Measurements from ENCODE around the gene MAGI3. TPM values are rescaled to one million over a fixed set of nuclear protein-coding genes. Genes with fewer than 3 reads are reported as not detected.
A peak's percentile ranks its signal among the peaks of the same experiment; 100 is the strongest.

Gene MAGI3
- total RNA-seq, 4 donors from 2014 or later: 2.8 to 4.1 (median 4.0) TPM

DNA sequence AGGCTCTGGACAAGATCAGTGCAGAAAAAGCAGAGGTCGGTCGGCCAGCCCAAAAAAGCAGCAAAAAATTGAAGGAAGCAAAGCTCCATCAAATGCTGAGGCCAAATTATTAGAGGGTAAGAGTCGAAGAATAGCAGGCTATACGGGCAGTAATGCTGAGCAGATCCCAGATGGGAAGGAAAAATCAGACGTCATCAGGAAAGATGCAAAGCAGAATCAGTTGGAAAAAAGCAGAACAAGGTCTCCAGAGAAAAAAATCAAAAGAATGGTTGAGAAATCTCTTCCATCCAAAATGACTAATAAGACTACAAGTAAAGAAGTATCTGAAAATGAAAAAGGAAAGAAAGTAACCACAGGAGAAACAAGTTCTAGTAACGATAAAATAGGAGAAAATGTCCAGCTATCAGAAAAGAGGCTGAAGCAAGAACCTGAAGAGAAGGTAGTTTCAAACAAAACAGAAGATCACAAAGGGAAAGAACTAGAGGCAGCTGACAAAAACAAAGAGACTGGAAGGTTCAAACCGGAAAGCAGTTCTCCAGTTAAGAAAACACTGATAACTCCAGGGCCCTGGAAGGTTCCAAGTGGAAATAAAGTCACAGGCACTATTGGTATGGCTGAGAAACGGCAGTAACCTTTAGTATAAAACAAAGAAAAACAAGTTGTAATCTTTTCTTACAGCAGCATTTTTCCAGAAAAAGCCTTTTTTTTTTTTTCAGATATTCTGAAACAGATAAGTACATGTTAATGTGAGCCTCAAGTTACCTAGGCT, 293.3 kb downstream of the MAGI3 start:
- no peaks in the 10 kb centered on the region for H3K9me3 ChIP-seq
- in situ Hi-C loops (cut with MboI; ENCODE audit: low sequenced_read_pairs in 4 of 4) (loop anchor here in 1 of 4 donors (10.0 kb wide), 1 partner anchor 539 kb away; no protein-coding TSS in a partner anchor), intact Hi-C loops (cut with DNase I; ENCODE audit: low total_unique reads) (no loop called here)
- no peaks in the 10 kb centered on the region for H3K27me3 ChIP-seq
- DNase-seq (no peak), ATAC-seq (no peak)
- TF ChIP-seq, protein P1, sequence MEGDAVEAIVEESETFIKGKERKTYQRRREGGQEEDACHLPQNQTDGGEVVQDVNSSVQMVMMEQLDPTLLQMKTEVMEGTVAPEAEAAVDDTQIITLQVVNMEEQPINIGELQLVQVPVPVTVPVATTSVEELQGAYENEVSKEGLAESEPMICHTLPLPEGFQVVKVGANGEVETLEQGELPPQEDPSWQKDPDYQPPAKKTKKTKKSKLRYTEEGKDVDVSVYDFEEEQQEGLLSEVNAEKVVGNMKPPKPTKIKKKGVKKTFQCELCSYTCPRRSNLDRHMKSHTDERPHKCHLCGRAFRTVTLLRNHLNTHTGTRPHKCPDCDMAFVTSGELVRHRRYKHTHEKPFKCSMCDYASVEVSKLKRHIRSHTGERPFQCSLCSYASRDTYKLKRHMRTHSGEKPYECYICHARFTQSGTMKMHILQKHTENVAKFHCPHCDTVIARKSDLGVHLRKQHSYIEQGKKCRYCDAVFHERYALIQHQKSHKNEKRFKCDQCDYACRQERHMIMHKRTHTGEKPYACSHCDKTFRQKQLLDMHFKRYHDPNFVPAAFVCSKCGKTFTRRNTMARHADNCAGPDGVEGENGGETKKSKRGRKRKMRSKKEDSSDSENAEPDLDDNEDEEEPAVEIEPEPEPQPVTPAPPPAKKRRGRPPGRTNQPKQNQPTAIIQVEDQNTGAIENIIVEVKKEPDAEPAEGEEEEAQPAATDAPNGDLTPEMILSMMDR (IDR thresholded peaks at IDR 0.05 in 4 of 5, conservative IDR thresholded peaks at IDR 0.05 in 1 of 5): no peak
- no peak for TF ChIP-seq POLR2A (IDR thresholded peaks at IDR 0.05)
- no peaks in the 10 kb centered on the region for H3K36me3 ChIP-seq
- H3K27ac ChIP-seq: no peak overlapping the region
- H3K4me1 ChIP-seq: no peaks in the 10 kb centered on the region
- no peak overlapping the region for H3K4me3 ChIP-seq

DNA sequence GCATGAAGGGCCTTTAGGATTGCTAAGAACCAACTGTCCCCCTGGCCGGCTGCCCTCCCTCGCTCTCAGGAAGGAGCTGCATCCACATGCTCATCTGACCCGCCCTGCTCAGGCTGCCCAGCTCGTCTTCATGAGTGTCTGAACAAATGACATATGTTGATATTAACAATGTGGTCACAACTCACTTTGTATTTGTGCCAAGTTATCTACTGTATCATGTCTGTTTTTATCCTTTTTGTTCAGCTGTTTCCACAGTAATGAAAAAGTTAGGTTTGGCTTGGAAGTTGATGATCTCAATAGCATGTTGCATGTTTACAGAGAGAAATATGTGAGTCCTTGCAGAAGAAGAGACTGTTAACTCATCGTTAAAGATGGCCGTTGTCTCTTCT, 293.8 kb downstream of the MAGI3 start:
- DNase-seq (peak in 1 of 2 donors; percentile 25), ATAC-seq (peak in 1 of 2 donors; percentile 36)
- no peak overlapping the region for H3K4me3 ChIP-seq
- H3K36me3 ChIP-seq: no peaks in the 10 kb centered on the region
- no peaks in the 10 kb centered on the region for H3K27me3 ChIP-seq
- TF ChIP-seq POLR2A (IDR thresholded peaks at IDR 0.05): no peak
- TF ChIP-seq, protein P1 (IDR thresholded peaks at IDR 0.05 in 4 of 5, conservative IDR thresholded peaks at IDR 0.05 in 1 of 5): no peak
- H3K9me3 ChIP-seq: no peaks in the 10 kb centered on the region
- no peaks in the 10 kb centered on the region for H3K4me1 ChIP-seq
- no peak overlapping the region for H3K27ac ChIP-seq
- in situ Hi-C loops (cut with MboI; ENCODE audit: low sequenced_read_pairs in 4 of 4): loop anchor here in 1 of 4 donors (10.0 kb wide), 1 partner anchor 539 kb away; no protein-coding TSS in a partner anchor
- intact Hi-C loops (cut with DNase I; ENCODE audit: low total_unique reads): no loop called here

DNA sequence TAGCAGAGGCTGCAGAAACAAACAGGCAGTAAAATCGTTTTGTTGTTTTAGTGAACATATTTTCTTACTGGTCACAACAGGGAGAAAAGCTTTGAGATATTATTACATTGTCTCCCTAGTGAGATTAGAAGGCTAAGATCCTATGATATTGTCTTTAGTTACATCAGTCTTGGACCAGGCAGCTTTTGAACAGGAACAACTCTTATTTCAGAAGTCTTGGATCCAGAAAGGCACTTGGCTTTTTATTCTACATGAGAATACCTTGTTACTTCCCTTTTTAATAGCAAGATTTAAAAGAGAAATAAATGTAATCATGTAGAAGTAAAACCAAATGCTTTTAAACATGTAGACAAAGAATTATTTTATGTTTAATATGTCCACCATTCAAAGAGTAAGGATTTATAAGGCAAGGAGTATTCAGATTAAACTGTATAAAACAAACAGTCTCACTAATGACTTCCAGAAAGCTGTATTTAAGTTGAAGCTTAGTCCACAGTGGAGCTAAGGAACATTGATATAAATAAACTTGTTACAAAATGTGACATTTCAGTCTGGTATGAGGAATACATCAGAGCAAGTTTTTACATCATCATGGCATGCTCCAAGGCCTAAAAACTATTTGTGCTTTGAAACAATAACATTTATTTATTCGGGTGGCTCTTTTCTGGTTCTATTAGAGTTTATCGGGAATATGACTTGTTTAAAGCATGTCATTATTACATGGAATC, 296.7 kb downstream of the MAGI3 start:
- no peak for ATAC-seq
- no peak overlapping the region for H3K27ac ChIP-seq
- in situ Hi-C loops (cut with MboI; ENCODE audit: low sequenced_read_pairs in 4 of 4): loop anchor here in 2 of 4 donors (5.0 to 10.0 kb wide), 2 partner anchors 542 to 545 kb away; no protein-coding TSS in a partner anchor

DNA sequence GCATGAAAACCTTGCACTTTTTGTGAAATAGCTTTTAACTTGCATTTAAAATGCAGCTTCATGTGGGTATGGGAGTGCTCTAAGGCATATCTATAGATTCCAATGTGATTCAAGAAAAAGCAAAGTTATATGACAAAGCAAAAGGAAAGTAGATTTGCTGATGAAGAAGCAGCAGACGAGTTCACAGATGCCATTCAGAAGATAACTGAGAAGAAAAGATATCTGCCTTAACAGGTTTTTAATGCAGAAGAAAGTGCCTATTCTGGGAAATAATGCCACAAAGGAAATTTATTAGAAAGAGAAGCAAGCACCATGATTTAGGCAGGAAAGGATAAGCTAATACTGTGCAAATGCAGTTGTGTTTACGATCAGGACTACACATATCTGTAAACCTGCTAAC, 300.9 kb downstream of the MAGI3 start:
- no peak for ATAC-seq
- Histone ChIP-seq H3K27me3 (no peaks in the 10 kb centered on the region), H3K27ac (no peak overlapping the region), H3K4me1 (no peaks in the 10 kb centered on the region), H3K4me3 (no peak overlapping the region), H3K36me3 (peaks cover 0 to 12% of the 10 kb centered on the region in 2 donors), H3K9me3 (peaks cover 0 to 6% (median 4%) of the 10 kb centered on the region in 3 donors)
- intact Hi-C loops (cut with DNase I; ENCODE audit: low total_unique reads): no loop called here
- TF ChIP-seq POLR2A (IDR thresholded peaks at IDR 0.05): no peak
- TF ChIP-seq, protein P1 (IDR thresholded peaks at IDR 0.05 in 4 of 5, conservative IDR thresholded peaks at IDR 0.05 in 1 of 5): no peak
- no peak for DNase-seq
- in situ Hi-C loops (cut with MboI; ENCODE audit: low sequenced_read_pairs in 4 of 4): no loop called here

More for the DNA sequence above, 296.7 kb downstream of the MAGI3 start:
- no peaks in the 10 kb centered on the region for H3K27me3 ChIP-seq
- no peaks in the 10 kb centered on the region for H3K9me3 ChIP-seq
- no peak for DNase-seq
- peaks cover 0 to 12% of the 10 kb centered on the region in 2 donors for H3K36me3 ChIP-seq
- no peak for TF ChIP-seq POLR2A (IDR thresholded peaks at IDR 0.05)
- TF ChIP-seq, protein P1 (IDR thresholded peaks at IDR 0.05 in 4 of 5, conservative IDR thresholded peaks at IDR 0.05 in 1 of 5): no peak
- H3K4me3 ChIP-seq: no peak overlapping the region
- intact Hi-C loops (cut with DNase I; ENCODE audit: low total_unique reads): no loop called here
- H3K4me1 ChIP-seq: no peaks in the 10 kb centered on the region
